ENCODE results near the gene KCNIP1.

KCNIP1 gene

DNA sequence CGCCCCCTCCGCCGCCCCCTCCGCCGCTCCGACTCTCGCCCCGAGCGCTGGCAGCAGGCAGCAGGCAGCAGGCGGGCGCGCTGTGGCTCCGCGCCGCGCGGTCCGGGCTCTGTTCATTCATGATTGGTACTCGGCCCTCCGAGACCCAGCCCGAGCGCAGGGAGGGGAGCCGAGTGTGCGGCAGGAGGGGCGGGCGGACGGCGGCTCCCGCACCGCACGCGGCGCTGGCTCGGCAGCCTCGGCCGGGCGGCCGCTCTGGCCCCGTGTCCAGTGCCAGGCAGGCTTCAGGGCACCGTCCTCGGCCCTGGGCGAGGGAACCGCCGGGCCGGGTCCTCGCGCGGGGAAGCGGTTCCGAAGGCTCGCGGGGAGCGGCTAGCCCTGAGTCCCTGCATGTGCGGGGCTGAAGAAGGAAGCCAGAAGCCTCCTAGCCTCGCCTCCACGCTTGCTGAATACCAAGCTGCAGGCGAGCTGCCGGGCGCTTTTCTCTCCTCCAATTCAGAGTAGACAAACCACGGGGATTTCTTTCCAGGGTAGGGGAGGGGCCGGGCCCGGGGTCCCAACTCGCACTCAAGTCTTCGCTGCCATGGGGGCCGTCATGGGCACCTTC is at the start of gene KCNIP1:
TSS of gene KCNIP1 (plus strand) at position 31 of the 607 bp plus-strand sequence.
- no peak for DNase-seq

DNA sequence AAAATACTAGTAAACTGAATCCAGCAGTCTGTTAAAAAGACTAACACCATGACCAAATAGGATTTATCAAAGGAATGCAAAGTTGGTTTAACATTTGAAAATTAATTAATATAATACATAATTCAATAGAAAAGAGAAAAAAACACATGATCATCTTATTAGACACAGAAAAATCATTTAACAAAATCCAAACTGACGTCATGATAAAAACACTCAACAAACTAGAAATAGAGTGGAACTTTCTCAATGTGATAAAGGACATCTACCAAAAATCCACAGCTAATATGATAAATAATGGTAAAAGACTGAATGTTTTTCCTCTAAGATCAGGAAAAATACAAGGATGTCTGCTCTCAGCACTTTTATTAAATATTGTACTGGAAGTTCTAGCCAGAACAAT is 40.4 kb upstream of the KCNIP1 start:
- Mint-ChIP-seq H3K27me3 (peaks cover 12 to 13% of the 10 kb centered on the region in 2 donors), H3K4me3 (no peak overlapping the region), H3K36me3 (peaks cover 0 to 3% of the 10 kb centered on the region in 2 donors), H3K27ac (no peak overlapping the region), H3K9me3 (peaks cover 8 to 13% of the 10 kb centered on the region in 2 donors), H3K4me1 (no peaks in the 10 kb centered on the region)
- no peak for DNase-seq
- no peak for ATAC-seq (replicated peaks)

More for the DNA sequence above, at the start of gene KCNIP1:
- Mint-ChIP-seq H3K27ac (no peak within 1 kb of the TSS), H3K27me3 (peaks cover 40 to 54% of the 10 kb centered on the region in 2 donors), H3K4me1 (peaks cover 0 to 1% of the 10 kb centered on the region in 2 donors), H3K4me3 (no peak within 1 kb of the TSS), H3K9me3 (peaks cover 4% of the 10 kb centered on the region in 2 donors), H3K36me3 (no peaks in the 10 kb centered on the region)
- ATAC-seq (replicated peaks) = peak in 1 of 2 donors; percentile 6

DNA sequence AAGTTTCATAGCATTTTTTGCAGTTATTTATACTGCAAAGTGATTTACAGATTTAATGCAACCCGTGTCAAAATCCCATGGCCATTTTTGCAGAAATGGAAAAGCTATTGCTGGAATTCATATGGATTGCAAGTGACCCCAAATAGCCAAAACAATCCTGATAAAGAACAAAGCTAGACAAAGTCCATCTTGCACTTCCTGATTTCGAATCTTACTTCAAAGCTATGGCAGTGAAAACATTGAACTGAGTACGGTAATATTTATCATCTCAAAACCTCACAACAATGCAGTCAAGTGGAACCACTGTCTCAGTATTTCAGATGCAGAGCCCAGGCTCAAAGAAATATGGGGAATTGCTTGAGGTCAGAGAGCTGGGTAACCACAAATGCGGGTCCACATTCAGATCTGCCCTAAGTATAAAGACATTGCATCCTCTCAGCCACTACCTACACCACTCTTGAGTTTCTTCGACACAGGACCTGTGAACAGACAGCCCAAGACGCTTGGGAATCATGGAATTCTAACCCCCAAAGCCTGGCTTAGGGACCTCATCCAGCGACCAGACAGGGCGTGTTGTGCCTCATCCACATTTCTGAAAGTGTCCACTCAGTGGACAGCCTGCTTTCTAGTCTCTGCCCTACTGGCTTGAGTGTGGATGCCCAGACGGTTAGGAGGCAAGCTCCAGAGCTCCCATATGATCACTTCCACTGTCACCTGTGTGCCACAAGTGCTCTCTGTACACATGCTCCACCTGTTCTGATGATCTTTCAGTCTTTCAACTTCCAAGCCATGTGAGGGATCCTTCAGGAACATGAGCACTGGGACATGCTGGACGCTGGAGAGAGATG is 39.3 kb upstream of the KCNIP1 start:
- peaks cover 12% of the 10 kb centered on the region in 2 donors for H3K27me3 Mint-ChIP-seq
- ATAC-seq (replicated peaks) = peak in 1 of 2 donors; percentile 27
- no peak overlapping the region for H3K27ac Mint-ChIP-seq
- no peaks in the 10 kb centered on the region for H3K4me1 Mint-ChIP-seq
- H3K9me3 Mint-ChIP-seq = peaks cover 6 to 12% of the 10 kb centered on the region in 2 donors
- H3K36me3 Mint-ChIP-seq = peaks cover 0 to 3% of the 10 kb centered on the region in 2 donors
- DNase-seq = no peak
- no peak overlapping the region for H3K4me3 Mint-ChIP-seq

DNA sequence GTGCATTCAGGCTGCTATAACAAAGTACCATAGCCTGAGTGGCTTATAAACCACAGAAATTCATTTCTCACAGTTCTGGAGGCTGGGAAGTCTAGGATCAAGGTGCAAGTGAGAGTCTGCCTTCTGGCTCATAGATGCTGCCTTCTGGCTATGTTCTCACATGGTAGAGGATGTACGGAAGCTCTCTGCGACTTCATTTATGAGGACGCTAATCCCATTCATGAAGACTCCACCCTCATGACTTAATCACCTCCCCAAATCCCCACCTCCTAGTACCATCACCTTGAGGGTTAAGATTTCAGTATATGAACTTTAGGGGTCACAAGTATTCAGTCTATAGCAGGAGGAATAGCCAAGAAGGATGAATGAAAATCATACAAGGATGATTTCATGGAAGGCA is 37.3 kb upstream of the KCNIP1 start:
- DNase-seq (no peak), ATAC-seq (replicated peaks) (no peak)
- Mint-ChIP-seq H3K4me1 (no peaks in the 10 kb centered on the region), H3K27me3 (peaks cover 4 to 5% of the 10 kb centered on the region in 2 donors), H3K9me3 (no peaks in the 10 kb centered on the region), H3K4me3 (no peak overlapping the region), H3K36me3 (no peaks in the 10 kb centered on the region), H3K27ac (no peak overlapping the region)

DNA sequence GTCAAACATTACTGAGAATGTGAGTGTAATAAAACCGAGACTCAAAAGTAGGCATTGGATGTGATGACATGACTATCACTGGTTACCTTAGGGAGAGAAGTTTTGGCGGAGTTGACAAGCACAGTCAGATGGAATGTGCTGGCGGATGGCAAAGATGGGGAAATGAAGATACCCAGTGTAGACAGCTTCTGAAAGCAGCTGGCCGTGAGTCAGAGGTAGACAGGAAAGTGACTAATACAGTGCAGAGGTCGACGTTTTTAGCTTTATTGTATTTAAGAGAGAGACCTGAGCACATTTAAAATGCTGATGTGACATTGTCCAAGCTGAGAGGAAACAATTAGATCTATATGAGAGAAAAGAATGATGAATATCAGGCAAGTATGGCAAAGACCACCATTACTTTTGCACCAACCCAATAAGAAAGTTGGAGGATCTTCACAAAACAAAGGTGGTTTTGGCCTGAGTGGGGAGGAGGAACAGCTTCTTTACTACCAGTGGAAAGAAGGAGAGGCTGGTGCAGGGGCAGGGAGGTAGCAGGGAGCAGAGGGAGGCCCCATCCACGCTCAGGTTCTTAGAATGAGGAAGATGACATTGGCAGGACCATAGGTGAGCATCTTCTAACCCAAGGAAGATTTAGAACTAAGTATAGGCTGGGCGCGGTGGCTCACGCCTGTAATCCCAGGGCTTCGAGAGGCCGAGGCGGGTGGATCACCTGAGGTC is 36.7 kb upstream of the KCNIP1 start:
- H3K27ac Mint-ChIP-seq = no peak overlapping the region
- no peaks in the 10 kb centered on the region for H3K4me1 Mint-ChIP-seq
- H3K27me3 Mint-ChIP-seq = peaks cover 4 to 5% of the 10 kb centered on the region in 2 donors
- ATAC-seq (replicated peaks) (peak; percentile 62 to 88), DNase-seq (no peak)
- no peaks in the 10 kb centered on the region for H3K36me3 Mint-ChIP-seq
- no peaks in the 10 kb centered on the region for H3K9me3 Mint-ChIP-seq
- no peak overlapping the region for H3K4me3 Mint-ChIP-seq

DNA sequence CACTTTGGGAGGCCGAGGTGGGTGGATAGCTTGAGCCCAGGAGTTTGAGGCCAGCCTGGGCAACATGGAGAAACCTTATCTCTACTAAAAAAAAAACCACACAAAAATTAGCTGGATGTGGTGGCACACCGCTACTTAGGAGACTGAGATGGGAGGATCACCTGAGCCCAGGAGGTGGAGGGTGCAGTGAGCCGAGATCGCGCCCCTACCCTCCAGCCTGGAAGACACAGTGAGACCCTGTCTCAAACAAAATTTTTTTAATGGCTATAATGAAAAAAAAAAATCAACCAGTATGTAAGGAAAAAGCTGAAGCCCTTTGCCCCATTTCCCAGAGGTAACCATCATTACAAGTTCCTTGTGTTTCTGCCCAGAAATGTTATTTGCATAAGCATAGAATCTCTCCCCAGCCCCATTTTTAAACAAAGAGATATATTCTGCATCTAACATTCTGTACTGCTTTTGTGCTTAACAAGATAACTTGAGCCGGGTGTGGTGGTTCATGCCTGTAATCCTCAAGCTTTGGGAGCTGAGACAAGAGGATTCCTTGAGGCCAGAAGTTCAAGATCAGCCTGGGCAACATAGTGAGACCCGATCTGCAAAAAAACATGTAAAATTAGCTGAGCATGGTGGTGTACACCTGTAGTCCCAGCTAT is 35.1 kb upstream of the KCNIP1 start:
- no peak overlapping the region for H3K4me3 Mint-ChIP-seq
- no peaks in the 10 kb centered on the region for H3K36me3 Mint-ChIP-seq
- H3K27ac Mint-ChIP-seq = no peak overlapping the region
- no peaks in the 10 kb centered on the region for H3K9me3 Mint-ChIP-seq
- no peak for DNase-seq
- H3K4me1 Mint-ChIP-seq = no peaks in the 10 kb centered on the region
- ATAC-seq (replicated peaks) = no peak
- H3K27me3 Mint-ChIP-seq = peaks cover 5 to 8% of the 10 kb centered on the region in 2 donors

DNA sequence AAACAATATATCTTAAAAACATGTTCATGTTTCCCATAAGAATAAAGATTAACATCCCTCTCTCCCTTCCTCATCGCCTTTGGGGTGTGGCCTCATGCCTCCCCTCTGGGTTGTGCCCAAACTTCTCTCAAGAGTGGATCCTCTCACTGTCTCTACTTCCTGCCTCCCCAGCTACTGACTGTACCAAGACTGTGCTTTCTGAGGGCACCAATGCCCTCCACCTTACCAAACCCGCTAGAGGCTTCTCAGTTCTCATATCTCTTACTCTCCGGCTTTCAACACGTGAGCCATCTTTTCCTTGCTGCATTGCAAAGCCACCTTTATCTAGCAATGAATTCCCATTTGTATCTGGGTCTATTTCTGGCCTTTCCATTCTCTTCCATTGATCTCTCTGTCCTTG is 34.4 kb upstream of the KCNIP1 start:
- Mint-ChIP-seq H3K36me3 (no peaks in the 10 kb centered on the region), H3K27me3 (peaks cover 5 to 8% of the 10 kb centered on the region in 2 donors), H3K9me3 (peaks cover 0 to under 1% of the 10 kb centered on the region in 2 donors), H3K27ac (no peak overlapping the region), H3K4me3 (no peak overlapping the region), H3K4me1 (no peaks in the 10 kb centered on the region)
- DNase-seq = no peak
- no peak for ATAC-seq (replicated peaks)

DNA sequence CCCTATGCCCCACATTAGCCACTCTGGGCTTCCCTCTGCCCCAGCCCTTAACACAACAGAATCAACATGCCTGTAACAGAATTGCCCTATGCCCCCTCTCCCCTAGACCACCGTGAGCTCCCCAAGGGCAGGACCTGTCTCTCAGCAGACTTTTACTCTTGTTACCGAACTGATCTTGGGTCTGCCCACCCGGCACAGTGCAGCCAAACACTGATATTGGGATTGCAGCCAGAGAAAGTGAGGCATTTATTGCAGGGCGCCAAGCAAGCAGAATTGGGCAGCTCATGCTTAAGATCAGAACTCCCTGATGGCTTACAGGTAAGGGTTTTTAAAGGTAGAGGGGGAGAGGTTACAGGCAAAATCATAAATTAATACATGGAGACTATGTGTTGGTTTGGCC is 33.5 kb upstream of the KCNIP1 start:
- no peak overlapping the region for H3K27ac Mint-ChIP-seq
- H3K4me3 Mint-ChIP-seq = no peak overlapping the region
- H3K36me3 Mint-ChIP-seq = no peaks in the 10 kb centered on the region
- DNase-seq (no peak), ATAC-seq (replicated peaks) (no peak)
- H3K9me3 Mint-ChIP-seq = peaks cover 0 to 3% of the 10 kb centered on the region in 2 donors
- peaks cover 0 to 2% of the 10 kb centered on the region in 2 donors for H3K4me1 Mint-ChIP-seq
- peaks cover 5 to 8% of the 10 kb centered on the region in 2 donors for H3K27me3 Mint-ChIP-seq

DNA sequence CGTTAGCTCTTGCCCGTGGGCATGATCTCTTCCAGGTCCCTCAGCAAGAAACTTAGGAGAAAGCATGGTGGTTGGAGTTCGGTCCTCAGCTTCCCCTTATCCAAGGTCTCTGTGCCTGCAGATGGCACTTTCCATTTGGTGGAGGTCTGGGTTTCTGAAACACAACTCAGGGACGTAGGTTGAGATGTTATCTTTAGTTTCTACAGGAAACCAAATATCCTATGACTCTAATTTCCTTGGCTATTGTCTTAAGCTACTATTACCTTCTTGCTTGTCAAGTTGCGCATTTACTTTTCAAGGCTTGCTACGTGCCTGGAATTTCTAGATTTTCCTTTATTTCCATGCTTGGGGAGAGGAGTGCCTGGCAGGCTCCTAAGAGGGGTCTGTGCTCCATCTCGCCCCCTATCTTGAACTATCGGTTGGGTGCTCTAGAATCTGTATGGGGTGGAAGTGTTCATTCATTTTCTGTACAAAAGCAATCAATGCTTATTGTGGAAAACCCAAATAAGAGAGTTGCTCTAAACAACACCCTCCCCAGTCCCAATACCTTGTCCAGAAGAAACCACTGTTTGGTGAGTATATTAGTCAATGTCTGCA is 32.9 kb upstream of the KCNIP1 start:
- H3K36me3 Mint-ChIP-seq = no peaks in the 10 kb centered on the region
- no peak overlapping the region for H3K4me3 Mint-ChIP-seq
- peaks cover 5 to 8% of the 10 kb centered on the region in 2 donors for H3K27me3 Mint-ChIP-seq
- no peak overlapping the region for H3K27ac Mint-ChIP-seq
- H3K9me3 Mint-ChIP-seq = peaks cover 0 to 3% of the 10 kb centered on the region in 2 donors
- DNase-seq = no peak
- peaks cover 0 to 6% of the 10 kb centered on the region in 2 donors for H3K4me1 Mint-ChIP-seq
- ATAC-seq (replicated peaks) = no peak

DNA sequence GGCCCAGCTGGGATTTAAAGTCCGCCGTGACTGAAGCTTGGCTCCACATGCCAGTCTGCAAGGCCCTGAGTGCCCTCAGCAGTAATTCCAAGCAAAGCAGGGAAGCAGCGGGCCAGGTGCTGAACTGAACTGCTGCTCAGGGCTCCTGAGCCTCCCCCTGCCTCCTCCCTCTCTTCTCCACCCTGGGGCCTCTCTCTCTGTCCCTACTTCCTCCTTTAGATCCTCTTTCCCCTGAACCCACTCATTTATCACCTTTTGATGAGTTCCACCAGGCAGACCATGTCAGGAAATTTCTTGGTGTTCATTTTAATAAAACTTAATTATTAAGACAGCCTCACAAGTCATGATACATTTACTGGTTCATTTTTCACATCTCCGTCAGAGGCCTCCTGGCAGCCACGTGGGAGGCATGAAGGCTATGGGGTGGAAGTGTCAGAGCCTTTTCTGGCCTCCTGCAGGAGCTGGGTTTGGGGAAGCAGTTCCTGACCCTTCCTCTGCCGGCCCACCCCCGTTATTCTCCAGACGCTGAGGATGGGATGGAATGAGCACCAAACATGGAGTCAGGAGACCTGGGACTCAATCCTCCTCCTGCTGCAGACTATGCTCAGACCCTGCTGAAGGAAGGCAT is 32.2 kb upstream of the KCNIP1 start:
- H3K36me3 Mint-ChIP-seq = no peaks in the 10 kb centered on the region
- peaks cover 0 to 3% of the 10 kb centered on the region in 2 donors for H3K9me3 Mint-ChIP-seq
- H3K27ac Mint-ChIP-seq = no peak overlapping the region
- ATAC-seq (replicated peaks) = no peak
- no peak overlapping the region for H3K4me3 Mint-ChIP-seq
- peaks cover 5 to 8% of the 10 kb centered on the region in 2 donors for H3K27me3 Mint-ChIP-seq
- DNase-seq = no peak
- peaks cover 0 to 6% of the 10 kb centered on the region in 2 donors for H3K4me1 Mint-ChIP-seq

DNA sequence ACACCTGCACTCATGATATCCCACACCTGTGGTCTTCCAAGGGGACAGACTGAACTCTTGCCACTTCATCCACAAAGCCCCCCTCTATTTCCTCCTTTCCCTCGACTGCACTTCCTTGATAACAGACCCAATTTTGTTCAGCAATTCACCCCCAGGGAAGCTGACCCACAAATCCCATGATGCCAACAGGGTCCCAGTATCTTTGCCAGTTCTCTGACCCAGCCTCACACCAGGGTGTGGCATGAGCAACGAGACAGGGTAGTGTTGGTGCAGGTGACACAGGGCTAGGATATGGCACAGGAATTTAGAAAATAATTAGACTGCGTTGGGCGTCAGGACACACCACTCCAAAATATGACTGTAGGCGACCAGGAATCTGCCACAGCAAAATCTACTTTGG is 30.2 kb upstream of the KCNIP1 start:
- Mint-ChIP-seq H3K4me3 (no peak overlapping the region), H3K4me1 (peaks cover 0 to 6% of the 10 kb centered on the region in 2 donors), H3K36me3 (no peaks in the 10 kb centered on the region), H3K27me3 (peaks cover 5 to 8% of the 10 kb centered on the region in 2 donors), H3K27ac (no peak overlapping the region), H3K9me3 (peaks cover 0 to 3% of the 10 kb centered on the region in 2 donors)
- DNase-seq (no peak), ATAC-seq (replicated peaks) (no peak)

DNA sequence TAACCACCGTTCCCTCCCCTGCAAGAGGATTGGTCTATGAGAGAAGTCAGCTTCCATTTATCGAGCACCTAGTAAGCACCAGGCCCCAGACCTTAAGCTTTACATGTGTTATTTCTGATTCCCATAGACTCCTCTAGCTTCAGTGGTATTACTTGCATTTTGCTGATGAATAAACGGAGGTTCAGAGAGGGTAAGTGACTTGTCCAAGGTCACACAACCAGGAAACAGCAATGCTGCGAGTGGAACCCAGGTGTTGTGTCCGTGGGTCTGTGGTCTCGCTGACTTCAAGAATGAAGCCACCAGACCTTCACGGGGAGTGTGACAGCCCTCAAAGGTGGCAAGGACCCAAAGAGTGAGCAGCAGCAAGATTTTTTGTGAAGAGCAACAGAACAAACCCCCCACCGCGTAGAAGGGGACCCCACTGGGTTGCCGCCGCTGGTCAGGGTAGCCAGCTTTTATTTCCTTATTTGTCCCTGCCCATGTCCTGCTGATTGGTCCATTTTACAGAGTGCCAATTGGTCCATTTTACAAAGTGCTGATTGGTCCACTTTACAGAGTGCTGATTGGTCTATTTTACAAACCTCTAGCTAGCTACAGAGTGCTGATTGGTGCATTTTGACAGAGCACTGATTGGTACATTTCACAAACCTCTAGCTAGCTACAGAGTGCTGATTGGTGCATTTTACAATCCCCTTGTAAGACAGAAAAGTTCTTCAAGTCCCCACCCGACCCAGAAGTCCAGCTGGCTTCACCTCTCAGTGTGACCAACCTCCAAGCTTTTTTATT is 29.1 kb upstream of the KCNIP1 start:
- Mint-ChIP-seq H3K36me3 (no peaks in the 10 kb centered on the region), H3K9me3 (peaks cover 0 to 3% of the 10 kb centered on the region in 2 donors), H3K27me3 (peaks cover 0 to 8% of the 10 kb centered on the region in 2 donors), H3K4me3 (no peak overlapping the region), H3K4me1 (peaks cover 0 to 6% of the 10 kb centered on the region in 2 donors), H3K27ac (no peak overlapping the region)
- DNase-seq = no peak
- ATAC-seq (replicated peaks) = no peak

All from stimulated activated naive B cell treated with anti-CD40 and anti-IgM and Interleukin-4, amounts not matched to agents 10 μg/mL and 1 μg/mL and 100 μg/mL, for 72 hours (primary cell).